Measurements from ENCODE around the gene PRR13.
"Not testable (repeated sequence)": the region's sequence is repeated elsewhere in the genome, so short reads cannot be mapped to it uniquely, and the experiment has no call there.

PRR13 gene, protein sequence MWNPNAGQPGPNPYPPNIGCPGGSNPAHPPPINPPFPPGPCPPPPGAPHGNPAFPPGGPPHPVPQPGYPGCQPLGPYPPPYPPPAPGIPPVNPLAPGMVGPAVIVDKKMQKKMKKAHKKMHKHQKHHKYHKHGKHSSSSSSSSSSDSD

DNA sequence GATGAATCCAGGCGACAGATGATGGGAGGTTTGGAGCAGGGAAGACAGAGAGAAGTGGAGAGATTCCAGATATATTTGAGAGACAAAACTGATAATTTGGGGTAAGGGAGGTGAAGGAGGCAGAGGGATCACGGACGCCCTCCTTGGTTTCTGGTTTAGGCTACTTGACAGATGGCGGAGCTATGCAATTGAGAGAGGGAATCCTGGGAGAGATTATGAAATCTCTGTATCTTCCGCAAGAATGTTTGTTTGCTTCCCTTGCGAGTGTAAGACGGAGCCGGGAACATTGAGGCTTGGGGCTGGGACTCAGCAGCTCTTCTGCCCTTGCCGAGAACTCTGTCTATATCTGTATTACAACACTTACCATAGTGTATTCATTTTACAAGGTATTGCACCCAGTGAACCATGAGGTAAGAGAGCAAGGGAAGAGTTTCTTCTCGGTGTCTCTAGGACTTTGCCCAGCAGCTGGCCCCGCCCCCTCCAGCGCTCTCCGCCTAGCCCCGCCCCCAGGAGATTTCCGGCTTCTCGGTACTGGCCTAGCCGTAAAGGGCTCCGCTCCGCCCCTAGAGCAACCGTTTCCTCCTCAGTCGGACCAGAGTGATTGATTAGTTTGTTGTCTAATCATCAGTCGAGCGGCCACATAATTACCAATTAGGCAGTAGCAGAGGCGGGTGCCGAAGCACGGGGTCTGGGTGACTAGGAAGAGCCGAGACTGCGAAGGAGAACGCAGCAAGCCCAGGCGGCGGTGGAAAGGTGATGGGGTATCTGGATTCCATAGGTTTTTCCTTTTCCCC lies at the start of gene PRR13:
Gene PRR13 (plus strand): TSS at position 695 of the 794 bp plus-strand sequence. CDS start 981 bp downstream, outside the sequence.
- peak; percentile 88 to 100 for DNase-seq

DNA sequence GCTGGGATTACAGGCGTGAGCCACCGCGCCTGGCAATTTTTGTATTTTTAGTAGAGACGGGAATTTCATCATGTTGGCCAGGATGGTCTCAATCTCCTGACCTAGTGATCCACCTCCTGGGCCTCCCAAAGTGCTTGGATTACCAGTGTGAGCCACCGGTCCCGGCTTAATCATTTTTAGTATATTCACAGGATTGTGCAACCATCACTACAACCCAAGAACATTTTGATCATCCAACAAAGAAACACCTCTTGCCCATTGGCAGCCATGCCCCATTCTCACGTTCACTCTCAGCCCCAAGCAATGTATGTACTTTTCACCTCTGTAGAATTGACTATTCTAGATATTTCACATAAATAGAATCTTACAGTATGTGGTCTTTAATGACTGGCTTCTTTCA lies 41.6 kb upstream of the PRR13 start:
- DNase-seq = no peak

DNA sequence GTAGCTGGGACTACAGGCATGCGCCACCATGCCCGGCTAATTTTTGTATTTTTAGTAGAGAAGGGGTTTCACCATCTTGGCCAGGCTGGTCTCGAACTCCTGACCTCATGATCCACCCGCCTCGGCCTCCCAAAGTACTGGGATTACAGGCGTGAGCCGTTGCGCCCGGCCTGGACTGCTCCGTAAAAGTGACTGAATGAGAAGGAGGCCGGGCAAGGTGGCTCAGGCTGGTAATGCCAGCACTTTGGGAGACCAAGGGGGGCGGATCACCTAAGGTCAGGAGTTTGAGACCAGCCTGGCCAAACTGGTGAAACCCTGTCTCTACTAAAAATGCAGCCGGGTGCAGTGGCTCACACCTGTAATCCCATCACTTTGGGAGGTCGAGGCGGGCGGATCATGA lies 39.2 kb upstream of the PRR13 start:
- DNase-seq = not testable (repeated sequence)

DNA sequence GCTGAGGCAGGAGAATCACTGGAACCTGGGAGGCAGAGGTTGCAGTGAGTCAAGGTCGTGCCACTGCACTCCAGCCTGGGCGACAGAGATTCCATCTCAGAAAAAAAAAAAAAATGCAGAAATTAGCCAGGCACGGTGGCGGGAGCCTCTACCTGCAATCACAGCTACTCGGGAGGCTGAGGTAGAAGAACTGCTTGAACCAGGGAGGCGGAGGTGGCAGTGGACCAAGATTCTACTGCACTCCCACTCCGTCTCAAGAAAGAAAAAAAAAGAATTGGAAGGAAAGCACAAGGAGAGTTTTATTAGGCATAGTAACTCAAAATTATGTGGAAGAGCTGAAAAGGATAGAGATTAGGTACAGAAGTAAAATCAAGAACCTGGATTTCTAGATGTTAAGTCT lies 38.7 kb upstream of the PRR13 start:
- no peak for DNase-seq

DNA sequence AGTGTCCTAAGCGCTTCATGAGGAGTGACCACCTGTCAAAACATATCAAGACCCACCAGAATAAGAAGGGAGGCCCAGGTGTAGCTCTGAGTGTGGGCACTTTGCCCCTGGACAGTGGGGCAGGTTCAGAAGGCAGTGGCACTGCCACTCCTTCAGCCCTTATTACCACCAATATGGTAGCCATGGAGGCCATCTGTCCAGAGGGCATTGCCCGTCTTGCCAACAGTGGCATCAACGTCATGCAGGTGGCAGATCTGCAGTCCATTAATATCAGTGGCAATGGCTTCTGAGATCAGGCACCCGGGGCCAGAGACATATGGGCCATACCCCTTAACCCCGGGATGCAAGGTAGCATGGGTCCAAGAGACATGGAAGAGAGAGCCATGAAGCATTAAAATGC lies 30.6 kb upstream of the PRR13 start:
- DNase-seq = no peak

DNA sequence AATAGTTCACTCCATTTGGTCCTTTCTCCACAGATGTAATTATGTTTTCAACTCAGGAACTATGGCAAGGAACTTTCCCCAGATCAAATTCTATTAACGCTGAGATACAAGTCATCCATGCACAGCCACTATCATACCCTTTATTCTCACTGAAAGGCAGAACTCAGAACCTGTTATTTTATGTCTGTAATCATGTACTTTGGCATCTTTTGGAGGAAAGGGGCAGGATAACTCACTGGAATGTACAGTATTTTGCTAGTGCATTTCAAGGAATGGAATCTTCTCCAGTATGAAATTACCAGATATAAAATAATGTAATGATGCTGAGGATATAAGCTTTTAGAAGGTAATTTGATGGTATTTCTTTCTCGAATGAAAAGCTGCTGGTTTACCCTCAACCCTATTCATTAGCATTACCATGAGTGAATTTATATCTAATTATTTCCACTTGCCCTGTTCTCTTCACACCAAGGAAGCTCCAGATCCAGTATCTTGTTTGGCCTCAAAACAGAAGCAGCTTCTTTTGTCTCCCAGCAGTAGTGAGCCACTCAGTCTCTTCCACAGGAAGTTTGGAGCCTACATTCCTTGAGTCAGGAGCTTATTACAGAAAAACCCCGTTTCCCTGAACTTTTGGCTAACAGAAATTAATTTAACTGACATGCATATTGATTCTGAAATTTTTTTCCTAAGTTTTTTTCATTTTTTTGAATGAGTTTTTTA lies 27.9 kb upstream of the PRR13 start:
- no peak for DNase-seq

DNA sequence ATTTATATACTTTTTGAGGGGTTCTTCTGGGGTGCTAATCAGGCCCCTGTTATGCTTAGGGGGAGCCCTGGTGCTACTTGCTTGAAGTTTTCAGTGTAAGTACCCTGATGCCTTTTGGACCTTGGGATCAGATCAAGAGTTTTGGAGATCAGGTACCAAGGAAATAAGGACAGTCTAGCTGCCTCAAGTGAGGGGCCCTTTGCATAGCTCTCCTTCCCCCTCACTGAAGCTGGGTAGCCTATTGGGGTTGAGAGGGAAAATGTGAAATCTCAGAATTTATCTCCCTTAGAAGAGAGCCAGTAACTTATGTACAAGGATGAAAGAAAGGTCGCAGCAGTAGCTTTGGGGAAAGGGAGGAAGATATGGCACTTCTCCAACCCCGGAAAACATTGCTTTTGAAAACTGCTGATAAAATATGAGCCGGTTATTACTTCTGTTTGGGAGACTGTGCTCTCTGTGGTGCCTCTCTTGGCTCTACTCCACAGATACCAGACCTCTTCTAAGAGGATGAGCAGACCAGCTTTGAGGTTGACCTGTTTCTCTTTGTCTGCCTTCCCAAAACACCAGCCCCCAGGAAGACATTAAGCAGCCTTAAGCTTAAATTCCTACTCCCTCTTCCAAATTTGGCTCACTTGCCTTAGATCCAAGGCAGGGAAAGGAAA lies 26.6 kb upstream of the PRR13 start:
- no peak for DNase-seq

DNA sequence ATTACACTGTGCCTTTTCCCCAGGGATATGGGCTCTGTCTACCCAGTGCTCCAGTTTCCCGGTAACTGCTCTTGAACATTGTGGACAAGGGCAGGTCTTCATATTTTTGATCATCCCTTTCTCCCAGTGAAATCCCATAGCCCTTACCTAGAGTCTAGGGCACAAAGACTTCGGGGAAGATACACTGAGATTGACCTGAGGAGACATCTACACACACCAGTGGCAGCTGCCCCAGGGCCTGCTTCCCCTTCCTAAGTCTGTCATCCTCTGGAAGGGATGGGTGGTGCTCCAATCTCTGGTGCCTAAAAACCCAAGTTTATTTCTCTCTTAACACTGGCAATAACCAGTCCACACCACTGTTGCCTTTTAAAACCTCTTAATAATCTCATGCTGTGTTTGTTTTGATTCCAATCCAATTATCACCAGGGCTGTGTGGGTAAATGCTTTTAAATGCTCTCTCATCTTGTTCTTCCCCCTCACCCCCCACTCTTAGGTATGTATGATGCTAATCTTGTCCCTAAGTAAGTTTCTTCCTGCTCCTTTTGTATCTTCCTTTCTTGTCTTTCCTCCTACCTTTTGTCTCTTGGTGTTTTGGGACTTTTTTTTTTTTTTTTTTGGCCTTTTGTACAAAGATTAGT lies 25.7 kb upstream of the PRR13 start:
- not testable (repeated sequence) for DNase-seq

DNA sequence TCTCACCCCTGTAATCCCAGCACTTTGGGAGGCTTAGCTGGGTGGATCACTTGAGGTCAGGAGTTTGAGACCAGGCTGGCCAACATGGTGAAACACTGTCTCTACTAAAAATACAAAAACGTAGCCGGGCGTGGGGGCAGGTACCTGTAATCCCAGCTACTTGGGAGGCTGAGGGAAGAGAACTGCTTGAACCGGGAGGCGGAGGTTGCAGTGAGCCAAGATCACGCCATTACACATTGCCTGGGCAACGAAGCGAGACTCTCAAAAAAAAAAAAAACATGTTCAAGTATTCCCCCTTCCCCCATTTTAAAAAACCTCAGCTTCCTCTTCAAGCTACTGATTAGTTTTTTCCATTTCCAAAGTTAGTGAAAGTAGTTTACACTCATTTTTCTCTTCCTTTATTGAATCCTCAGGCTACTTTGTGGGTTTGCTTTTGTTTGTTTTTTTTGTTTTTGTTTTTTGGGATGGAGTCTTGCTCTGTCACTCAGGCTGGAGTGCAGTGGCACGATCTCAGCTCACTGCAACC lies 24.2 kb upstream of the PRR13 start:
- peak in 1 of 2 donors; percentile 85 for DNase-seq

DNA sequence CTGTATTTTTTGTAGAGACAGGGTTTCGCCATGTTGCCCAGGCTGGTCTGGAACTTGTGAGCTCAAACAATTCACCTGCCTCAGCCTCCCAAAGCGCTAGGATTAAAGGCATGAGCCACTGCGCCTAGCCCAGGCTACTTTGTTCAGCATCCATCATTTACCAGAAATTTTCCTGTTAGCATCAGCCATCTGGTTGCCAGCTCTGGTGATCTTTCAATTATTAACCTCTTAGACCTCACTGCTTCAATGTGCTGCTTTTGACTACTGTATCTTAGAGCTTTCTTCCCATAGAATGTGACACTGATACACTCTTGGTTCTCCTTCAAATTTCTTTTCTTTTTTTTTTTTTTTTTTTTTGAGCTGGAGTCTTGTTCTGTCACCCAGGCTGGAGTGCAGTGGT lies 23.3 kb upstream of the PRR13 start:
- no peak for DNase-seq

DNA sequence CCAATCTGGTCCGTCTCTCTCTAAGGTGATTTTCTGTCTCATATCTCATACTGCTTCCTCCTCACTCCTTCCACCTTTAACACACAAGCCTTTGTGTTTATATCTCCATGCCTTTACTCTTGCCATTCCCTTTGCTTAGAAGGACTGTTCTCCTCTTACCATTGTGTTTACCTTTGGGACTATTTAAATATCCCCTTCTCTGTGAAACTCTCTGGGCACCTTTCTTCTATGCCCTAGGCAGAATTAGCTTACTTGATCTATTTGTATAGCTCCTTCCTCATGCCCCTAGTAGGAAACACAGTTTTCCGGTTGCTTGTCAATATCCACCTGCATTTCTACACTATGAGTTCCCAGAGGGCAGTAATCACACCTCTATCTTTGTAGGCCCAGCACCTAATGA lies 21.8 kb upstream of the PRR13 start:
- DNase-seq = no peak

DNA sequence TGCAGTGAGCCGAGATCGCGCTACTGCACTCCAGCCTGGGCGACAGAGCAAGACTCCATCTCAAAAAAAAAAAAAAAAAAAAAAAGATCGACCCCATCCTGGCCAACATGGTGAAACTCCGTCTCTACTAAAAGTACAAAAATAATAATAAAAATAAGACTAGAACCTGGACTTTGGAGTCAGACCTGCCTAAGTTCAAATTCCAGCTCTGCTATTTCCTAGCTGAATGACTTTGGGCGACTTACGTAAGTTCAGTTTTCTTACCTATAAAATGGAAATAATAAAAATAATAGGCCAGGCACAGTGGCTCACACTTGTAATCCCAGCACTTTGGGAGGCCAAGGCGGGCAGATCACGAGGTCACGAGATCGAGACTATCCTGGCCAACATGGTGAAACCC lies 19.3 kb upstream of the PRR13 start:
- DNase-seq = not testable (repeated sequence)

DNA sequence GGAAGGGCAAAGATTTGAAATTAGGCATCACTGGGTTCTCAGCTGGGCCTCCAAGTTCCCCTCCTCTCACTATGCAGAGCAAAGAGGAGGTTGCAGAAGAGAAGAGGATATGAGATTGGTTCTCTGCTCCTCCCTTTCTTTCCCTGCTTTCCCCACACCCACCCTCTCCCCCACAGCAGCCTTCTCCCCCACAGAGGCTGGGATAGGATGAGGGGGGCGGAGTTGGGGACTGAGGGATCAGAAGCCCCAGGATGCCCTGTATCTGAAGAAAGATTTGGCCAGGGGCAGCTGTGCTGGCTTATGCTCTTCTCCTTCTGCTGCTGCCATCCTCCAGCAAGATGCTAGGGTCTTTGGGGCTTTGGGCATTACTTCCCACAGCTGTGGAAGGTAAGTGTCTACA lies 17.9 kb upstream of the PRR13 start, which contains the start of gene AMHR2:
Gene AMHR2 (plus strand): TSS at position 259 of the 400 bp plus-strand sequence. CDS start 80 bp downstream, at position 339.
- DNase-seq = no peak

DNA sequence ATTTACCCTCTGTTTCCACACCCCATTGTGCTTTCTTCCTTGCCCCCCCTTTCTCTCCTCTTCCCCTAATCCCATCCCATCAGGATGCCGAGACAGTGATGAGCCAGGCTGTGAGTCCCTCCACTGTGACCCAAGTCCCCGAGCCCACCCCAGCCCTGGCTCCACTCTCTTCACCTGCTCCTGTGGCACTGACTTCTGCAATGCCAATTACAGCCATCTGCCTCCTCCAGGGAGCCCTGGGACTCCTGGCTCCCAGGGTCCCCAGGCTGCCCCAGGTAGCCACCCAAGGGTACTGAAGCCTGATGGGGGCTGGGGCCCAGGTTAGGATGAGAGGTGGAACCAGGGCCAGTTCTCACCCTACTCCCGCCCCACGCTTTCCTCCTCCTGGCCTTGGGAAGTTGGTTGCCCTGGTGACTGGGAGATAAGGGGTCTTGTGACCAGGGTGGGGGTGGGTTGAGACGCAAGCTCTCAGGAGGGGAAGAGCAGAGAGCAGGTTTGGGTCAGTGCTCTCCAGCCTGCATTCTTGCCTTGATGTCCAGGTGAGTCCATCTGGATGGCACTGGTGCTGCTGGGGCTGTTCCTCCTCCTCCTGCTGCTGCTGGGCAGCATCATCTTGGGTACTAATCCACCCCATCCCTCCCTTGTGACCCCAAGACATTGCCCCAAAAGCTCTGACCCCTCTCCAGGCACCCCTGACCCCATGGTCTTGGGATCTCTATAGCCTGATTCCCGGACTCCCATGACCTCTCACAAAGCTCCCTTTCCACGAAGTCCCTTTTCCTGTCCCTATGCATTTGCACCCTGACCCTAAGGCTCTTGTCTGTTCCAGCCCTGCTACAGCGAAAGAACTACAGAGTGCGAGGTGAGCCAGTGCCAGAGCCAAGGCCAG lies 16.7 kb upstream of the PRR13 start:
- no peak for DNase-seq

DNA sequence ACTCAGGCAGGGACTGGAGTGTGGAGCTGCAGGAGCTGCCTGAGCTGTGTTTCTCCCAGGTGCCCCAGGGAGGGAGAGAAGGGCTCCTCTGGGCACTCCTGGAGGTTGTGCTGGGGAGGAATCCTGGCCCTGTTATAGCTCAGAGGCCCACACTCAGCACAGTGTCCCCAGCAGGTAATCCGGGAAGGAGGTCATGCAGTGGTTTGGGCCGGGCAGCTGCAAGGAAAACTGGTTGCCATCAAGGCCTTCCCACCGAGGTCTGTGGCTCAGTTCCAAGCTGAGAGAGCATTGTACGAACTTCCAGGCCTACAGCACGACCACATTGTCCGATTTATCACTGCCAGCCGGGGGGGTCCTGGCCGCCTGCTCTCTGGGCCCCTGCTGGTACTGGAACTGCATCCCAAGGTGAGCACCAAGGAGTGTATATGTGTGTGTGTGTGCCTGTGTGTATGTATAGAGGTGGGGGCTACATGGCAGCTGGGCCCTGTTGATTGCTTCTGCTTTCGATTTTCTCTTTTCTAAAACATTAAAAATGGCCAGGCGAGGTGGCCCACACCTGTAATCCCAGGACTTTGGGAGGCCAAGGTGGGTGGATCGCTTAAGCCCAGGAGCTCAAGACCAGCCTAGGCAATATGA lies 15.9 kb upstream of the PRR13 start:
- no peak for DNase-seq

DNA sequence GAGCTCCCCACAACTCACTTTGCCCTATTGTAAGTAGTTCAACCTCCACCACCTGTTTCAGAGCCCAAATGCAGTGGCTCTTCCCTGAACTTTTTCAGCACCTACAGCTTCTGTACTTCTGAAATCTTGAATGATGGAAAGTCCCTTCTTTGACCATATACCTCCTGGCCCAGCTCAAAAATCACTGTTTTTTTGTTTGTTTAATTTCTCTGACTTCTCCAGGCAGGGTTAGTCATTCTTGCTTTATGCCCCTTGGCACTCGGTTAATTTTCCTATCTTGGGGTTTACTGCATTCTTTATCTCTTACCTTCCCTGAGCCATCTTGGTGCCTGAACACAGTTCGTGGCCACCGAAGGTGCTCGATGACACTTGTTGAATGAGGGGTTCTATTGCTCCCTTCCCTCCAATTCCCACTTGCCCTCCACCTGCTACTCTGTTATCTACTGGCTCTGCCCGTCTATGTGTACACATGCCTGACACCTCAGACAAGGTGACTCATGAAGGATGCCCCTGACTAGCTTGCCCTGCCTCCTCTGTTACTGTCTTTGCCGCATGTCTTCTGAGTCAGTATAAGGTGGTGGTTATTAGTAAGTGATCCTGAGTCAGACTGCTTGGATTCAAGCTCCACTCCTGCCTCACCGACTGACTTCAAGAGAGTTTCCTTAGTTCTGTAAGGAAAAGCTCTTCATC lies 13.5 kb upstream of the PRR13 start:
- DNase-seq = no peak

DNA sequence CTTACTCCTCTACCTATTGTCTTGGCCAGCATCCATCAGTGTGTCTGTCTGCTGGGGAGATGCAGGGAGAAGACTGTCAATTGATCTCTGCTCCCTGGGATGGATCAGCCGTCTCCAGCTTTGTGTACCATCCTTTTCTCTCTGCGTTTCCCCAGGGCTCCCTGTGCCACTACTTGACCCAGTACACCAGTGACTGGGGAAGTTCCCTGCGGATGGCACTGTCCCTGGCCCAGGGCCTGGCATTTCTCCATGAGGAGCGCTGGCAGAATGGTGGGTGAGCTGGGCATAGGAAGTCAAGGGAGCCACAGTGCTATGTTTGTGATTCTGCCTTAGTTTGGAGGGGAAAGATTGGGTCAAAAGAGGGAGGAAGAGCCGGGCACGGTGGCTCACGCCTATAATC lies 12.8 kb upstream of the PRR13 start:
- DNase-seq = no peak

DNA sequence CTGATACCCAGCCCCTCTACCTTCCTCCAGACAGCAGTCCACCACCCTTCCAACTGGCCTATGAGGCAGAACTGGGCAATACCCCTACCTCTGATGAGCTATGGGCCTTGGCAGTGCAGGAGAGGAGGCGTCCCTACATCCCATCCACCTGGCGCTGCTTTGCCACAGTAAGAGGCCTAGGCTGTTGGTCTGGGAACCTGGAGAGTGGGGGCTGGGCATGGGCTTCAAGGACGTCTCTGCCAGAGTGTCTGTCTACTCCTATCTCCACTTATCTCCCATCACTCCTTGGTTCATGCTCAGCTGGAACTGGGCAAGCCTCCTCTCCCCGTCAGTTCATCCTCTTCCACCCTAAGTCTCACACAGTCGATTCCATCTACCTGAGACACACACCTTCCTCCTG lies 11.4 kb upstream of the PRR13 start:
- no peak for DNase-seq

DNA sequence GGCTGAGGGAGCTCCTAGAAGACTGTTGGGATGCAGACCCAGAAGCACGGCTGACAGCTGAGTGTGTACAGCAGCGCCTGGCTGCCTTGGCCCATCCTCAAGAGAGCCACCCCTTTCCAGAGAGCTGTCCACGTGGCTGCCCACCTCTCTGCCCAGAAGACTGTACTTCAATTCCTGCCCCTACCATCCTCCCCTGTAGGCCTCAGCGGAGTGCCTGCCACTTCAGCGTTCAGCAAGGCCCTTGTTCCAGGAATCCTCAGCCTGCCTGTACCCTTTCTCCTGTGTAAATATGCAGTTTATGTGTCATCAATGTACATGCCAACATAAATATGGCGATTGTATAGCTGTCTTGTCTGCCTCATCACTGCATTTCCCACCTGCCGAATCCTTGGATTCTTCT lies 10.3 kb upstream of the PRR13 start:
- DNase-seq = no peak

DNA sequence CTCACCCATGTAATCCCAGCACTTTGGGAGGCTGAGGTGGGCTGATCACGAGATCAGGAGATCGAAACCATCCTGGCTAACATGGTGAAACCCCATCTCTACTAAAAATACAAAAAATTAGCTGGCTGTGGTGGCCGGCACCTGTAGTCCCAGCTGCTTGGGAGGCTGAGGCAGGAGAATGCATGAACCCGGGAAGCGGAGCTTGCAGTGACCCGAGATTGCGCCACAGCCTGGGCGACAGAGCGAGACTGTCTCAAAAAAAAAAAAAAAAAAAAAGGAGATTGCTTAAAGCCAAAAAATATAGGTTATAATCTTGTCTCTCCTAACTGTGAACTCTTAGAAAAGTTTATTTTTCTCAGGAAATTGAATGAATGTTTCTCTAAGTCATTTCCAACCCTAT lies 6.2 kb upstream of the PRR13 start:
- DNase-seq = not testable (repeated sequence)
